Kidney glomerular epithelial cell (primary cell): ENCODE results near the gene DOHH.
"Not testable (repeated sequence)": the region's sequence is repeated elsewhere in the genome, so short reads cannot be mapped to it uniquely, and the experiment has no call there.

Source experiments
- DNase-seq: peaks from one replicate; lab custom pipeline; 2025; lab: John Stamatoyannopoulos, UW

Gene DOHH

DNA sequence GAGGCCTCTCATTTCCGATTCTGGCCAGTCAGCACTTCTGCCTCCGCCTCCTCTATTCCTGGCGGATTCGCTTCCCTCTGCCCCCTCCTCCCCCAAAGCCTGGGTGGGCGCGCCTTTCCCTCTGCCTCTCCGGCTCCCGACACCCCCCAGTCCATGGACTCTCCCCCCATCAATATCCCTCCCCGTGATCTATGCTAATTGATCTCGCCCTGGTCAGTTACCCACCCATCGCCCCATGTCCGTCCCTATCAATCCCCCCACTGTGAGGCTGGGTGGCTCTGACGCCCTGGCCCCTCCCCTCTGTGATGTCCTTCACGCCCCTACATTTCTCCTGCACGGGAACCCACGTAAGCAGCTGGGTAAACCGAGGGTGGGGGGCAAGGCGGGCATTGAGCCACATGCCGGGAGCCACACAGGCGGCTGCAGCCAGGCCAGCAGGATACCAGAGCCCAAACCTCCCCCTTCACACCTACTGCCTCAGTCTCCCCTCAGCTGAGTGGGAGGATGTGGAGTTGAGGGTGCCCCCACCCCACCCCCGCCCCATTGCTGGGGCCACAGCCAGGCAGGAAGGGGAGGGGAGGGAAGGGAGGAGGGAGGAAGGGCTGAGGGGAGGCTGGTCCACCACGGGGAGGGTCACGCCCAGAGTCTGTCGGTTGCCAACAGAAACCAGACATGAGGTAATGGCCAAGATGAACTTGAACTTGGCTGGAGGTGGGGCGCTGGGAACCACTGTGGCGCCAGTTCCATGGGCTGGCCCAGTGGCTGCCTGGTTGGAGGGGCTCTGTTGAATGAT is 41.2 kb downstream of the DOHH start:
- DNase-seq = peak; percentile 92

DNA sequence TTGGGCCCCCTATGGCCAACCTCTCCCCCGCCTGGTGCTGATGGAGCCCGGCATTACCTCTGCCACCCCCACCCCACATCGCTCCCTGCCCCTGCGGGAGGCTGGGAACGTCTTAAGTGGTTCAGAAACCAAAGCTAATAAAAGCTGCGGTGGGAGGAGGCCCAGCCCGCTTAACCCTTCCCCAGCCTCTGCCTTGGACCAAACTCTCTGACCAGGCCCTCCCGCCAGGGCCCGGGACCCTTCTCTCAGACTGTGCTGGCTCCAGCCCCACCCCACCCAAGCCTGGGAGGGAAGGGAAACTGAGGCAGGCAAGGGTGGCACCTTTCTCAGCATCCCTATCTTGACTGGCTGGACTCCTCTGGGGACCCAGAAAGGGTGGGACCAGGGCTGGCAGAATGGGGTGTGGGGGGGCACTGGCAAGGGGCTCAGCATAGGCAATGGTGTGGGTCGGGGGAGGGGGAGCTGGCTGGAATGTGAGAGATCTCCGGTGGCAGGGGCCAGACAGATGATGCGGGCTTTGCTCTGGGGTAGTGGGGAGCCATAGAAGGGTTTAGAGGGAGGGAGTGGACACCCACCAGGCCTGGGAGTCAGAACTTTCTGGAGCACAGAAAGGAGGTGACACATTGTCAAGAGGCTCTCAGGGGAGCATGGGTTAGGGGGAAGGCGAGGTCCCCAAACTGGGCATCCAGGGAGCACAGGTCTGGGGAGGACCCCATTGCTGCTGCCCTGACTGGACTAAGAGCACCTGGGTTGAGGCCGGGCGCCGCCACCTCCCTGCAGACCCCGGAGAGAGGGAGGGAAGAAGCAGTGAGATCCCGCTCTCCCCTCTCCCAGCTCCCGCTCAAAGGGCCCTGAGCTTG is 42.0 kb downstream of the DOHH start:
- no peak for DNase-seq

DNA sequence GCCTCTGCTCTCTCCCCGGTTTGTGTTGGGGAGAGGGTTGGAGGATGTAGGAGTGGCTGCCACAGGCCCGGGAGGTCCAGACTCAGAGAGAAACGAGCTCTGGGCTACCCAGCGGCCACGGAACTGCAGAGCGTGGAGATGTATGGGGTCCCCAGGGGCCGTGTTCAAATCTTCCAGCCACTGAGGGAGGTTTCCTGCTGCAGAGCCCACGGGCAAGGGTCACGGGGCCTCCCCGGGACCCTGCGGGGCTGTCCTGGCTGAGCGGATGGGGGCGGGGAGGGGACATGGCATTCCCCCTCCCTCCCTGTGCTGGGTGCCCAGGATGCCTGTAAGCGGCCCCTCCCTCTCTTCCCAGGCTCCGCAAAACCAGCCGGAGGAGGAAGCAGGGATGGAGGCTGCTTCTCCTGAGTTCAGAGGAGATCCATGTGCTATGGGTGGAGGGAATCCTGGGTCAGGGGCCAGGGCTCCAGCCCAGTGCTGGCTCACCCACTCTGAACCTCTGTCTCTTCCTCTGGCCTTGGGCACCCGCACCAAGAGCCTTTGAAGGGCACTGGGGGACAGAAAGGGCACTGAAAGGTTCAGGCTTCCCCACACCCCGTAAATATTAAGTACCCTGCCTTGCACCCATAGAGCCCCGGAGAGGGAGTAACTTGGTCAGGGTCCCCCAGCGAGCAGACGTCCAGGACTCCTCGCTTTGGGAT is 42.8 kb downstream of the DOHH start:
- no peak for DNase-seq

DNA sequence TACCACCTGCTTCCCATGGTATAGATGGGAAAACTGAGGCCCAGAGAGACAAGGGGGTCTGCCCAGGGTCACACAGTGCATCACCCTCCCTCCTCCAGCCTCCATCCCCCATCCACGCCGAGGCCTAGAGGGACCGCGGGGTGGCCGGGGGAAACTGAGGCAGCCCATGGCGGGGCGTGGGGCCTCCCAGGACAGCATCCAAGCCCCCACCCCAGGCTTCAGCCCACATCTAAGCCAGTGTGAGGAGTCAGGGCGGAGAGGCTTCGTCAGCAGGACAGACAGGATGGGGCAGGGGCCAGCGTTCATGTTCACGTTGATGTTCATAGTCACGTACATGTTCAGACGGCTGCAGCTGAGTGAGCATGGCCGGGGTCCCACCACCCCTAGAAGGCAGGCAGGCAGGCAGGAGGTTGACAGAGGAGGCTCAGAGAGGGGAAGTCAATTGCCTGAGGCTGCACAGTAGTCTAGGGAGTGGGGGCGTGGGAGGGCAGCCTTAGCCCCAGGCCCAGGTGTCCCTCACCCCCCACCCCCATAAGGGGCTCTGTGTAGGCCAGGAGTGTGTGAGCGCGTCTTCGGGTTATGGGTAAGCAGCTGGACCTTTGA is 43.4 kb downstream of the DOHH start:
- DNase-seq = no peak

DNA sequence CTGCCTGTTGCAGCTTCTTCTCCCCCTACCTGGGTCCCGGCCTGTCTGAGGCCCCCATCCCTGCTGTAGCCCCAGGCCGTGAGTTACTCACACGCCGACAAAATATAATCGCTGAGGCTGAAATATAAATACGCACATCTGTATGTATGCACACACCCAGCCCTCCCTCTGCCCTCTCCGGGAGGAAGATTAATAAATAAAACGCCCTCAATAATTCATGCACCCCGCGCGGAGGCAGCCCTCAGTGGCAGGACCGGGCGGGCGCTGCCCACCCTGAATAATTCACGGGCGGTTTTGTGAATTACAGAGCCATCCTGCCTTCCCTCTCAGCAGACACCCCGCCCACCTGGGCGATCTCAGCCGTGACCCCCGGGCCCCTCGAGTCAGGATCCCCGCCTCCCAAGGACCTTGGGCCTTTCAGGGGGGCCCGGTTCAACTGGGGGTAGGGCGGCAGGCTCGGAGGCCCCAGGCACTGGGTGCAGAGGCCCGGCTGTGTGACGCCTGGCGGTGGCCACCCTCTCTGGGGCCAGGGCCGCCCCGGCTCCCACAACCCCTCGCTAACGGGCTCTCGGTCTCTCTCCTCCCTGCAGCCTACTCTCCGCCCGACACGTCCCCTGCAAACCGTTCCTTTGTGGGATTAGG is 44.4 kb downstream of the DOHH start:
- no peak for DNase-seq

DNA sequence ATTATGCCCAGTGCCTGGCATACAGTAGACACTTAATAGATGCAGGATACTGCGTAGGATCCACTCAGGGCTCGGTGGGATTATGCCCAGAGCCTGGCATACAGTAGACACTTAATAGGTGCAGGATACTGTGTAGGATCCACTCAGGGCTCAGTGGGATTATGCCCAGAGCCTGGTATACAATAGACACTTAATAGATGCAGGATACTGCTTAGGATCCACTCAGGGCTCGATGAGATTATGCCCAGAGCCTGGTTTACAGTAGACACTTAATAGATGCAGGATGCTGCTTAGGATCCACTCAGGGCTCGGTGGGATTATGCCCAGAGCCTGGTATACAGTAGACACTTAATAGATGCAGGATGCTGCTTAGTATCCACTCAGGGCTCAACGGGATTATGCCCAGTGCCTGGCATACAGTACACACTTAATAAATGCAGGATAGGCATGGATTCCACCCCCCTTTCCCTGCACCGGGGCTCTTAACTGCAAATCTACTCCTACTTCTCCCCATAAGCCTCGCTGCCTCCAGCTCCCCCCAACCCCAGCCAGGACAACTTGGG is 45.0 kb downstream of the DOHH start:
- DNase-seq = no peak

DNA sequence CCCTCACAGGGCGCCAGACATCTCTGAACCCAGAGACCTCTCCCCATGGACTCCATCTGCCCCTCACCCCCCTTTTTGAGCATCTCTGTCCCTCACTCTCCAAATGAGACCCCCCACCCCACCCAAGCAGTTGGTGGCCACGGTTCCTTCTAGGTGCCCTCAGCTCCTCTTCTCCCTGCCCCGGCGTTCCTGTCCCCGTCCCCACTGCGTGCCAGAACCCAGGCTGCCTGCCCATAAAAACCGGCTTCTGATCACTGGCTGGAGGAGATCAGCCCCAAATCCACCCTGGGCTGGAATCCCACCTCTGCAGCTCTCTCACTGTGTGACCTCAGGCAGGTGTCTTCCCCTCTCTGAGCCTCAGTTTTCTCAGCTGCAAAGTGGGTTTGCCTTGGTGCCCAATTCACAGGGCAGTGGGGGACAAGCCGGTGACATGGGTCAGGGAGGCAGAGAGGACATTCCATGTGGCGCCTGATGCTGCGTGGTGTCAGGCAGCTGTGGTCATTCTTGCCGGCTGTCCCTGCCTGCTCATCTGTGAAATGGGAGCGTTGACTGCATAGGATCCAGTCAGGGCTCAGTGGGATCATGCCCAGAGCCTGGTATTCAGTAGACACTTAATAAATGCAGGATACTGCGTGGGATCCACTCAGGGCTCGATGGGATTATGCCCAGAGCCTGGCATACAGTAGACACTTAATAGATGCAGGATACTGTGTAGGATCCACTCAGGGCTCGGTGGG is 45.6 kb downstream of the DOHH start:
- DNase-seq = no peak

DNA sequence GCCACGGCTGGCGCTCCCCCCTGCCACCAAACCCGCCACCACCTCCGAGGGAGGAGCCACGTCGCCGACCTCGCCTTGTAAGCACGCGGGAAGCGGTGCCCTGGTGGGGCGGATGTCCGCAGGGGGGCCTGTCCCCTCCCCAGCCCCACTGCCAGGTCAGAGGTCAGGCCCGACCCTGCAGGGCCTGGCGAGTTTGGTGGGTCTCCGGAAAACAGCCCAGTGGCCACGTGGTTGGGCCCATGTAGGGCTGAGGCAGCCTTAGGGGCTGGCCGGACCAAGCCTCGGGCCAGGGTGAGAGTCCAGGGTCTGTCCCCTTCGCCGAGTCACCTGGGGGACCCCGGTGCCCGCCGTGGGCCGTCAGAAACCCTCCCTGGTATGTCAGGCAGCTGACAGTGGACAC is 46.6 kb downstream of the DOHH start:
- no peak for DNase-seq

DNA sequence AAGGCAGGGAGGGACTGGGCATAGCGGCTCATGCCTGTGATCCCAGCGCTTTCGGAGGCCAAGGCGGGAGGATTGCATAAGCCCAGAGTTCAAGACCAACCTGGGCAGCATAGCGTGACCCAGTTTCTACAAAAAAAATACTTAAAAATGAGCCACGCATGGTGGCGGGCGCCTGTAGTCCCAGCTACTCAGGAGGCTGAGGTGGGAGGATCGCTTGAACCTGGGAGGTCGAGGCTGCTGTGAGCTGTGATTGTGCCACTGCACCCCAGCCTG is 47.6 kb downstream of the DOHH start:
- DNase-seq = not testable (repeated sequence)

DNA sequence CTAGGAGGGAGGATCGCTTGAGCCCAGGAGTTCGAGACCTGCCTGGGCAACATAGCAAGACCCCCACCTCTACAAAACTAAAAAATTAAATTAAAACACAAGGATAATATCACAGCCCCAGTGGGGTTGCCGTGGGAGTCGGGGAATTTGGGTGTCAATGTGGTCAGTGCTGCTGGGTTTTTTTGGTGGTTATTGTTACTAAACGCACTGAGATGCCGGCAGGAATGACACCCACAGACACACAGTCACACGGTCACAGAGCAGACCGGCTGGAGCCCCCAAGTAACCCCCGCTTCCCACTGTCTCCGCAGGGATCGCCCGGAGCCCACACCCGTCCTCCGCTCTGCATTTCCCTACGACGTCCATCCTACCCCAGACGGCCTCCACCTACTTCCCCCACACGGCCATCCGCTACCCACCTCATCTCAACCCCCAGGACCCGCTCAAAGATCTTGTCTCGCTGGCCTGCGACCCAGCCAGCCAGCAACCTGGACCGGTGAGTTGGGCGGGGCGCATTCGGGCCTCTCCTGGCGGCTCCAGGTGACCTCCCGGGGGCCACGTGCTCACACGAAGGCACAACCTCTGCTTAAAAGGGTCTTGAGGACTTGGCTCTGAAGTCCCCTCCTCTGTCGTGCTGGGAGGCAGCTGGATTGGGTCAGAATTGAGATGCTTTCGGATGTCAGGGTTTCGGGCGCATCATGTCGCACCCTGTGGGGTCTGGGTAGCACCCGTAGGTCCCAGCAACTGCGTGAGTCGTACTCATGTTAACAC is 48.1 kb downstream of the DOHH start:
- DNase-seq = no peak

DNA sequence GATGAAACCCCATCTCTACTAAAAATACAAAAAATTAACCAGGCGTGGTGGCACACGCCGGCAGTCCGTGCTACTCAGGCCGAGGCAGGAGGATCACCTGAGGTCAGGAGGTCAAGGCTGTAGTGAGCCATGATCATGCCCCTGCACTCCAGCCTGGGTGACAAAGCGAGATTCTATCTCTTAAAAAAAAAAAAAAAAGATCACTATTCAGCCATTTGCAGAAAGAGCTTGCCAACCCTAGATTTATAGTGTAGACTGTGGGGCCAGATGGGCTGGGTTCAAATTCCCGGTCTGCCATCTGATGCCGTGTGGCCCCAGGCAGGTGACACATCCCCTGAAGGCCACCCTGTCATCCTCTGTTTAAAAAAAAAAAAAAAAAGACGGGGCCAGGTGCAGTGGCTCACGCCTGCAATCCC is 49.0 kb downstream of the DOHH start:
- peak; percentile 48 for DNase-seq

DNA sequence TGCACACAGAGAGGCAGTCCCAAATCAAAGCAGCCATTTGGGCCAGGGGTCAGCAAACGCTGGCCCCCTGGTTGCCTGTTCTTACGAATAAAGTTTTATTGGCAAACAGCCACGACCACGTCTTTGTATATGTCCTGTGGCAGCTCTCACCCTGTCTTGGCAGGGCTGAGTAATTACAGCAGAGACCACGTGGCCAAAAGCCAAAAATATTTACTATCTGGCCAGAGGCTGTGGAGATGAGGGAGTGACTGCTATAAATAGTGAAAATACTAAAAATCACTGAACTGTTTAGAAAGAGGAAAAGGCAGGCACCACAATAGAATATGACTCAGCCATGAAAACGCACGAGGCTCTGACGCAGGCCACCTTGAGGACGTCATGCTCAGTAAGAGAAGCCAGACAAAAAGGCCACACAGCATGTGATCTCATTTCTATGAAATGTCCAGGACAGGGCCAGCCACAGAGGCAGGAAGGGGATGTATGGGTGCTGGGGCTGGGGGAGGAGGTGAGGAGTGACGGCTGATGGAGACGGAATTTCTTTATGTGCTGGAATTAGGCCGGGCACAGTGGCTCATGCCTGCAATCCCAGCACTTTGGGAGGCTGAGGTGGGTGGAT is 49.6 kb downstream of the DOHH start:
- DNase-seq = peak; percentile 100

DNA sequence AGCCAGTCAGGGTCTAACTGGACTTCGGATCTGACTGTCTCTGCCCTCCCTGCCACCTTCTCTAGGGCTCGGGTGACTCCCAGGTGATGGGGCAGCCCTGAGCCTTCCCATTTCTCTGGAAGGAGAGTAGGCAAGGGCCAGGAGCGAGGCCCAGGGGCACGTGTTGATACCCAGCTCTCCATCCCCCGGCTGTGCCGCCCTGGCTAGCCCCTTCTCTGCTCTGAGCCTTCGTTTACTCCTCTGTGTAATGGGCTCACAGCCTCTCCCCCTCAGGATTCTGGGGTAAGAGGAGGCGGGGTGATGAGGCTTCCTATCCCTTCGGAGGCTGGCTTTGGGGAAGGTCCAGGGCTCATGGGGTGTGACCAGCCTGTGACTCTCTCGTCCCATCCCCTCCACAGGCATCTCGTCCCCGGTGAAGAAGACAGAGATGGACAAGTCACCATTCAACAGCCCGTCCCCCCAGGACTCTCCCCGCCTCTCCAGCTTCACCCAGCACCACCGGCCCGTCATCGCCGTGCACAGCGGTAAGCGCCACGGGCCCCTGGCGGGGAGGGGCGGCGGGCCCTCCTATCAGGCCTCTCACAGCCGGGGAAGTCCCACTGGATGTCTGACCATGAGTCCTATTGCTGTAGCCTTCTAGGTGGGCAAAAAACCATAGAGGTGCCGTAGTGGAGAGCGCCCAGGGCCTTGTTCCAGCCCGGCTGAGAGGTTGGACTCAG is 51.7 kb downstream of the DOHH start:
- DNase-seq = no peak

DNA sequence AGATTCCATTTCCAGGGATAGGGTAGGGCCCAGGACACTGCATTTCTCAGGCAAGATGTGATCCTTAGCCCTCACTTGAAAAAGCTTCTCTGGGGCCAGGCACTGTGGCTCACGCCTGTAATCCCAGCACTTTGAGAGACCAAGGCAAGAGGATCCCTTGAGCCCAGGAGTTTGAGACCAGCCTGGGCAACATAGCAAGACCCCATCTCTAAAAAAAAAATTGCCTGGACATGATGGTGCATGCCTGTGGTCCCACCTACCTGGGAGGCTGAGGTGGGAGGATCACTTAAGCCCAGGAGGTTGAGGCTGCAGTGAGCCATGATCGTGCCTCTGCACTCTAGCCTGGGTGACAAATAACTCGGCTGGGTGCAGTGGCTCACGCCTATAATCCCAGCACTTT is 53.8 kb downstream of the DOHH start:
- DNase-seq = not testable (repeated sequence)

DNA sequence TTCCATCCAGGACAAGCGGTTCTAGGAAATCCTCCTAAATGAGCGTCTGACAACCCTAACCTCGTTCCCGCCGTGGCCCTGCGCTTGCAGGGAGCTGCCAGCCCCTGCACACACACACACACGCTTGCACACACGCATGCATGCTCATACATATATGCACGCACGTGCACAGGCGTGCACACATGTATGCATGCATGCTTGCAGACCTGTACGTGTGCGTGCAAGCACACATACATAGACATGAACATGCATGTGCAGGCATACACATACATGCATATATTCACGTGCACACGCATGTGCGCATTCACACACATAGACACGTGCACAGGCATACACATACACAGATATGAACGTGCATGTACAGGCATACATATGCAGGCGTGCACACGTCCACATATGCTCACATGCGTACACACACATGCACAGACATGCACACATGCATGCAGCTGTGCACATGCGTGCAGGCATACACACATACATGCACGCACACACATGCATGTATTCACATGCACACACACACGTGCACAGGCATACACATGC is 55.7 kb downstream of the DOHH start:
- no peak for DNase-seq

DNA sequence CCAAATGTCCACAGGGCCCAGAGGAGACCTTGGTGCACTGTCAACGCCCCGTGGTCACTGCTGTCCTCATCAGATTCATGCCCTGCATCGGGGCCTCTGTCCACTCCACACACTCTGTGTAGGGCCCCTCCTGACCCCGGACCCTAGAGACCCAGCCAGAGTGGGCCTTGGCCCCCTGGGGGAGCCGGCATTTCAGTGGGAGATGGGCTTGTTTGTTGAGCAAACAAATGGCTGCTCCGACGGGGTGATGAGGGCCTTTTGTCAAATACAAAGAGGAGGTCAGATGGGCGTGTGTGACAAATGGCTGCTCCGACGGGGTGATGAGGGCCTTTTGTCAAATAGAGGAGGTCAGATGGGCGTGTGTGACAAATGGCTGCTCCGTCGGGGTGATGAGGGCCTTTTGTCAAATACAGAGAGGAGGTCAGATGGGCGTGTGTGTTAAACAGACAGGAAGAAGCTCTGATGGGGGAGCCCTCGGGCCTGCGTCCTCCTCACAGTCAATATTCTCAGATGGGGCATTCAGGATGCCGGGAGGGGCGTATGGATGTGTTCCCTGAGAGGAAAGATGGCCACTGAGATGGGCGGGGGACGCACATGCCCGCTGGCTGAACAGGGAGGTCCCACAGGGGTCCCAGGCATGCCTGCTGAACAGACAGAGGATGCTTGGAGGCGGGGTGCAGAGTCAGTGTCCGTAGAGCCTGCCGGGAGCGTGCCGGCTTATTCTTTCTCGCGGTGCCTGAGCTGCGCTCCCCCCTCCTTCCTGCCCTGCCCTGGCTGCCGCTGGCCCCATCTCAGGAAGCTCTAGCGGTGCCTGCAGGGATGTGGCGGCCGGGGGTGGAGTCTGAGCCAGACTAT is 56.4 kb downstream of the DOHH start:
- DNase-seq = no peak

DNA sequence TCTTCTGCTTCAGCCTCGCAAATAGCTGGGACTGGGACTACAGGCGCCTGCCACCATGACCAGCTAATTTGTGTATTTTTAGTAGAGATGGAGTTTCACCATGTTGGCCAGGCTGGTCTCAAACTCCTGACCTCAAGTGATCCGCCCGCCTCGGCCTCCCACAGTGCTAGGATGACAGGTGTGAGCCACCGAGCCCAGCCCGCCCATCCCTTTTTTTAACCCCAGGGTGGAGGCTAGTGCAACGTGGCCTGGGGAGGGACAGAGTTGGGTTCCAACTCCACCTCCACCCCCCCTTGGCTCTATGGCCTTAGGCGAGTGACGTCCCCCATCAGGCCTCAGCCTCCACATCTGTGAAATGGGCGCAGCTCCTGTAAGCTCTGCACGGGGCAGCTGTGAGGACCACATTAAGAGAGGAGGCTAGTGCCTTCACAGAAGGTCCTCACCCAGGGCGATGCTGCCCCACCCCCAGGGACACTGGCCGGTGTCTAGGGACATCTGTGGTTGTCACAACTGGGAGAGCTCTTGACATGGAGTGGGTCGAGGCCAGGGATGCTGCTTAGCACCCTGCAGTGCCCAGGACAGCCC is 57.9 kb downstream of the DOHH start:
- DNase-seq = no peak

DNA sequence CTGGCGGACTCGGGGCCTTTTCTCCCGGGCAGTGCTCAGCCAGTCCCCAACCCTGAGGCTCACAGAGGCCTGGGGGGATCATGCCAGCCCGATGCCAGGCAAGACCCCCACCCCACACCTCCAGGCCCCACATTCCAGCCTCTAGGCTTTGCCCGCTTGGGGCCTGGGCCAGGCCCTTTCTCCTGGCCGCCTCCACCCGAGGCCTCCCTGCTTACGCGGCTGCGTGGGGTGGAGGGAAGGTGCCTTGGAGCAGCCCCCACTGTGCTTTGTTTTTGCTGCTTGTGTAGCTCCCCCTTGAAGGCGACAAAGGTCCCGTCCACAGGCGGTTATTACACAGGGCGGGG is 58.5 kb downstream of the DOHH start:
- DNase-seq = no peak
